ENCODE data around the gene GTF3C1.

The GTF3C1 gene

DNA sequence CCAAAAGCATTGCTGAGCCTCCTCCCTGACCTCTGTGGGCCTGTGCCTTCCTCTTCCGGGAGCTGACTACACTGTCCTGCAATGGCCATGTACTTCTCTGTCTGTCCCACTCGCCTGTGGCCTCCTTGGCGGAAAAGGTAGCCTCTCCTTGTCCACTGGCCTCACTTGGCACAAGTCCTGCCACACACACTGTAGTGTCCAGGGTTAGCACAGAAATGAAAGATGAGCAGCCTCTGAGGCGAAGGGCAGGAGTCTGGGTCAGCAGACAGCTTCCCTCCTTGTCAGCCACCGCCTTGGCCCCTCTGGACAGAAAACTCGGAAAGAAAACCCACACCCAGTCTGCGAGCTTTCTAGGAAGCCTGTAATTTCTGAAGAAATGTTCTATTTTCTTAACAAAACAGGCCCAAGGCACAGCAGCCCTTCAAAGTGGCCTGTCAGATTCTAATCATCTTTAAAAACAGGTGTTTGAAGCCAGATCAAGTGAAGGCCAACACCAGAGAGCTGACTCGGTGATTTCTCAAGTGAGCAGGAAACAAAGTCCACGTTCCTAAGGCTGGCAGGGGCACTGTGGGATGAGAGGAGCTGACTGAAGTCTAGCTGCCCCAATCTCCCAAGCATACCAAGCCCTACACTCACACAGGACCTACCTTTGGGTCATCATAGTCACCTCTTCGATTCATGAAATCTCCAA, 67.2 kb downstream of the GTF3C1 start:
- no peak for DNase-seq (ENCODE audit: extremely low spot score)
- ChIA-PET POLR2A (no interaction called here), CTCF (interaction anchor here (0.7 to 1.2 kb wide), 2 partner anchors 13 to 16 kb away, joined by 3 read pairs; no protein-coding TSS in a partner anchor)

DNA sequence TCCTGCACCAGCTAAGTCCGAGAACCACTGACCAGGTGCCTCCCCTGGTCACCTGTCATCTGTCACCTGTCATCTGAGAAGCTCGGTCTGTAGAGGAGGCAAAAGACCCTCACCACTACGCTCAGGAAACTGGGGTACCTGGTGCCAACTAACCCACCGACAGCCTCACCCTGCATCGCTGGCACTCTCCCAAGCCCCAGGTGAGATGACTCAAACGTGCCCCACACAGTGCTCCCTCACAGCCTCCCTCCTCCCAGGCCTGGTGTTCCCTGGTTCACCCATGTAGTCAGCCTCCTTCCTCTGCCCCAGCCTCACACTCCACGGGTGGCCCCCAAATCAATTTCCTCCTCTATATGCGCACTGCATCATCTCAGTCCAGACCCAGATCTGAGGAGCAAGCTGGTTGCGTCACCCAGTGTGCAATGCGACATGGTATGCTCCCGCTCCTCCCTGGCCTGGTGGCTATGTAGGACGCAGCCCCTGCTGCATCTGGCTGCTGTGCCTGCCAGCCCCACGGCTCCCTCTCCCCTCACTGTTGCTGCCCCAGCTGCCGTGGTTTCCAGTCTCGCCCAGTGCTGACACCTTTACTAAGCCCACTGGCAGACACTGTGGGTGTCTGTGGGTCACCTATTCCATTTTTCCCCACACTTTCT, 68.3 kb downstream of the GTF3C1 start:
- TF ChIP-seq, protein P1, sequence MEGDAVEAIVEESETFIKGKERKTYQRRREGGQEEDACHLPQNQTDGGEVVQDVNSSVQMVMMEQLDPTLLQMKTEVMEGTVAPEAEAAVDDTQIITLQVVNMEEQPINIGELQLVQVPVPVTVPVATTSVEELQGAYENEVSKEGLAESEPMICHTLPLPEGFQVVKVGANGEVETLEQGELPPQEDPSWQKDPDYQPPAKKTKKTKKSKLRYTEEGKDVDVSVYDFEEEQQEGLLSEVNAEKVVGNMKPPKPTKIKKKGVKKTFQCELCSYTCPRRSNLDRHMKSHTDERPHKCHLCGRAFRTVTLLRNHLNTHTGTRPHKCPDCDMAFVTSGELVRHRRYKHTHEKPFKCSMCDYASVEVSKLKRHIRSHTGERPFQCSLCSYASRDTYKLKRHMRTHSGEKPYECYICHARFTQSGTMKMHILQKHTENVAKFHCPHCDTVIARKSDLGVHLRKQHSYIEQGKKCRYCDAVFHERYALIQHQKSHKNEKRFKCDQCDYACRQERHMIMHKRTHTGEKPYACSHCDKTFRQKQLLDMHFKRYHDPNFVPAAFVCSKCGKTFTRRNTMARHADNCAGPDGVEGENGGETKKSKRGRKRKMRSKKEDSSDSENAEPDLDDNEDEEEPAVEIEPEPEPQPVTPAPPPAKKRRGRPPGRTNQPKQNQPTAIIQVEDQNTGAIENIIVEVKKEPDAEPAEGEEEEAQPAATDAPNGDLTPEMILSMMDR (IDR thresholded peaks at IDR 0.05; ENCODE audit: control extremely low read depth, extremely low read depth, low read depth, missing control alignments): no peak
- DNase-seq (ENCODE audit: extremely low spot score): no peak
- POLR2A ChIA-PET: no interaction called here
- CTCF ChIA-PET: no interaction called here

More for the DNA sequence above, 67.2 kb downstream of the GTF3C1 start:
- TF ChIP-seq, protein P1 (IDR thresholded peaks at IDR 0.05; ENCODE audit: control extremely low read depth, extremely low read depth, low read depth, missing control alignments): no peak

DNA sequence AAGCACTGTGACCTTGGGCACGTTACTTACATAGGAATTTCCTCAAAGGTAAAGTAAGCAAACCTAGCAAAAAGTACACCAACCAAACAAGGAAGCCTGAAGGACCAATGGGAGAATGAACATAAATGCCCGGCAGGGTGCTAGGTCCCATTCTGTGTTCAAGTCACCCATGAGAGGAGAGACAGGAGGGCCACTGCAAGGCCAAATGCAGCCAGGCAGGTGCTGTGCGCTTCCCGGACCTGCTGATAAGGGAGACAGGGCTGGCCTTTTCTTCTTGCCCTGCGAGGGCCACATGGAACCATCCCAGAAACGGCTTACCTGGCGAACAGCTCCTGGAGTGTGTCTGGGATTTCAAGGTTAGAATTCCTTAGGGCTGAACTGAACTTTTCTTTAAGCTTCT, 69.0 kb downstream of the GTF3C1 start:
- ChIA-PET POLR2A (no interaction called here), CTCF (no interaction called here)
- TF ChIP-seq, protein P1 (IDR thresholded peaks at IDR 0.05; ENCODE audit: control extremely low read depth, extremely low read depth, low read depth, missing control alignments): no peak
- DNase-seq (ENCODE audit: extremely low spot score): no peak

DNA sequence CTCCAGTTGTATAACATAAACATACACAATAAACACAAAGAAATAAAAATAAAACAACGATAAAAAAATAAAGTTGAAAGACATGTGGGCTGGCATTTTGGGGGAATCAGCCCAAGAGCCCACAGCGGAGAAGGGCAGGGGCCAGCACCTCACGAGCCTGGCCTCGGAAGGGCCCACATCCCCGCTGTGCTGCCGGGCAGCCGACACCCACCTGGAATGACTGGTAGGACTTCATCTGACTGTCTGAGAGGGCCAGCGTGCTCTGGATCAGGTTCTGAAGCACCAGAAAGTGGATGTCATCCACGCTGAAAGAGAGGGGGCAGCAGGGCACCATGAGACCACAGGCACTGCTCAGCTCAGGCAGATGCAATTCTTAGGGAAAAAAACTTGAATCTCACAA, 73.5 kb downstream of the GTF3C1 start:
- DNase-seq (ENCODE audit: extremely low spot score): no peak
- TF ChIP-seq, protein P1 (IDR thresholded peaks at IDR 0.05; ENCODE audit: control extremely low read depth, extremely low read depth, low read depth, missing control alignments): no peak
- POLR2A ChIA-PET: no interaction called here
- CTCF ChIA-PET: interaction anchor here (1.3 kb wide), 1 partner anchor 9 kb away, joined by 4 read pairs; no protein-coding TSS in a partner anchor

DNA sequence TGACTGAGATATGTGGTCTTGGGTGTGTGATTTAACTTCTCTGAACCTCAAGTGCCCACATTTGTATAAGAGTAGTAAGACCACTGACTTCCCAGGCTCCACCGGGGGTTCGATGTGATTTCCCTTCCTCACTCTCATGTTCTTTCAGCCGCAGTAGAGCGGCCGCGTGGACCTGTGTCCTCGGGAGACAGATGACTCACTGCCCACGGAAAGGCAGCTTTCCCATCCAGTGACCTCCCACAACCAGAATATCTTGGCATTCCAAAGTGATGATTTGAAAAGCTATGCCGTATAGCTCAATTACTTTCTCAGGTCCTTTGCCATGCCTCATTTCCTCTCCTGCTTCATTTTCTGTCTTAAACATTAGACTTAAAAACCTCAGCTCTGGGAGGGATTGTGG, 74.2 kb downstream of the GTF3C1 start:
- POLR2A ChIA-PET: no interaction called here
- CTCF ChIA-PET: interaction anchor here (1.3 kb wide), 1 partner anchor 9 kb away, joined by 4 read pairs; no protein-coding TSS in a partner anchor
- TF ChIP-seq, protein P1 (IDR thresholded peaks at IDR 0.05; ENCODE audit: control extremely low read depth, extremely low read depth, low read depth, missing control alignments): no peak
- DNase-seq (ENCODE audit: extremely low spot score): no peak

DNA sequence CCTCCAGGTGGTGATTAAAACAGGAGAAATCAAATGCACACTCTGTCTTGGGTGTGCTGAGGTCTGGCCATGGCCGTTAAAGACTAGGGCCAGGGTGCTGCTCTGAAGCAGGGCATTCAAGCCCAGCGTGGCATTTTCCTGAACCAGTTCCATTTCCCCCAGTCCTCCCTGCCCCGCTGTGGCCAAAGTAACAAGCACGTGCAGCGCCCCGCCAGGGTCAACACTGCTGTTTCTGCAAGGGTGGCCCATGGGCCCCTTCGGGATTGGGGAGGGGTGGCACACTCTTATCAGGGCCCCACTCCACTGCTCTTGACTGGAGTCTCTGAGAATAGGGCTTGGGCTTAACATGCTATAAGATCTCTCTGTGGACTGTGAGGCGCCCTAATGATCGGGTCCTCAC, 74.8 kb downstream of the GTF3C1 start:
- TF ChIP-seq, protein P1 (IDR thresholded peaks at IDR 0.05; ENCODE audit: control extremely low read depth, extremely low read depth, low read depth, missing control alignments): no peak
- POLR2A ChIA-PET: no interaction called here
- CTCF ChIA-PET: no interaction called here

More for the DNA sequence above, 74.8 kb downstream of the GTF3C1 start:
- no peak for DNase-seq (ENCODE audit: extremely low spot score)
